Posterior vena cava (tissue), 2 donors: ENCODE results near the gene TMEM222. TPM values are rescaled to one million over a fixed set of nuclear protein-coding genes. Genes with fewer than 3 reads are reported as not detected.
"Not testable (repeated sequence)": the region's sequence is repeated elsewhere in the genome, so short reads cannot be mapped to it uniquely, and the experiment has no call there.

ENCODE experiments used
- DNase-seq: peaks from one replicate; pipeline ENCODE4 v3.0.0-alpha.2; 2020; ENCODE audit warnings: low spot score
- intact Hi-C, 2 donors: fragments of 100-400 bp; cut with DNase I; formaldehyde crosslinking; loops; one replicate each; pipeline versions ENCODE4 v1.14.1 to v1.14.2; 2022 to 2023
- long read RNA-seq, 2 donors: library from polyadenylated mRNA; unstranded; transcript quantifications; one replicate each; pipeline ENCODE4 v2.0.0, GENCODE V29; 2020 to 2021
- total RNA-seq, 2 donors: library from RNA; stranded (reverse); fragmentation: NEBNext Ultra II Directional; extraction: Animal tissue kit (Norgen Biotek cat#: 25700); gene quantifications; one replicate each; pipeline ENCODE4 v1.2.1, GENCODE V29; 2021
- donor health status: DM: yes; HTN: yes; CAD: no.
- donor health status: DM: yes; HTN: yes; CAD: no.

Gene TMEM222
- total RNA-seq: 10 to 100 TPM; 25.0 to 26.7 TPM
- long read RNA-seq, donor 1, transcript TMEM222-211 (6 exons, 1,613 nt): major isoform, 7 of 13 reads
- long read RNA-seq, donor 1, partial matches to known transcripts: 0 of 13 reads
- long read RNA-seq, donor 1, other reads (novel, unspliced or antisense): 4 of 13 reads
- long read RNA-seq, donor 2, transcript TMEM222-207 (7 exons, 986 nt): minor isoform, 10 of 153 reads
- long read RNA-seq, donor 2, transcript TMEM222-211 (6 exons, 1,613 nt): major isoform, 117 of 153 reads
- long read RNA-seq, donor 2, partial matches to known transcripts: 5 of 153 reads
- long read RNA-seq, donor 2, other reads (novel, unspliced or antisense): 14 of 153 reads

DNA sequence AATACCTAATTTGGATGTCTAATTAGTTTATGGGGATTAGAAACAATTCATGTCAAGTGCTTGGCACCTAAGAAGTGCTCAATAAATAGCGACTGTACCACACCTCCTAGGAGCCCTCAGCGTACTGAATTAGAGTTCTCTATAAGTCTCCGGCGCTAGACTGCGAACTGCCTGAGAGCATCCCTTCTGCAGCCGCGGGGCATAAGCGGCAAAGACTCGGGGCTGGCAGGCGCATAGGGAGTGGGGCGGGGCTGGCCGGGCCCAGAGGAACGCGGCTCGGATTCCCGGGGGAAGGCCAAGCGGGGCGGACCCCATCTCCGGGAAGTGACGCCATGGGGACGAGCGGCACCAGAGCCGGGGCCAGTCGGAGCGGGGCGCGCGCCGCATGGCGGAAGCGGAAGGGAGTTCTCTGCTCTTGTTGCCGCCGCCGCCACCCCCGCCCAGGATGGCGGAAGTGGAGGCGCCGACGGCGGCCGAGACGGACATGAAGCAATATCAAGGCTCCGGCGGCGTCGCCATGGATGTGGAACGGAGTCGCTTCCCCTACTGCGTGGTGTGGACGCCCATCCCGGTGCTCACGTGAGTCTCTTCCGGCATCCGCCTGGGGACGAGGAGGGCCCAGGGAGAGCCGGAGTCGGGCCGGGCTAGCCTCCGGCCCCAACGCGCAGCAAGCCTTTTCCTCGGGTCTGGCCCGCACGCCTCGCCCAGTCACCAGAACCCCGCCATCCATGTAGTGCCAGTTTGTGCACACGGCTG is at the start of gene TMEM222:
Gene TMEM222, plus strand, starts transcription at position 351 of the 756 bp plus-strand sequence. Its CDS starts 35 bp downstream, at position 386.
- DNase-seq: peak; percentile 100
- intact Hi-C loops: no loop called here

- intact Hi-C loops: no loop called here
- DNase-seq: no peak
Observed at GRCh38 chr1:27274204-27274603, 47.8 kb upstream of the TMEM222 start.

- intact Hi-C loops: loop anchor here in 1 of 2 donors (5.0 kb wide), 1 partner anchor 863 kb away; the partner anchor contains the start of gene LIN28A
- no peak for DNase-seq
Observed at GRCh38 chr1:27275696-27276095, 46.3 kb upstream of the TMEM222 start.

DNA sequence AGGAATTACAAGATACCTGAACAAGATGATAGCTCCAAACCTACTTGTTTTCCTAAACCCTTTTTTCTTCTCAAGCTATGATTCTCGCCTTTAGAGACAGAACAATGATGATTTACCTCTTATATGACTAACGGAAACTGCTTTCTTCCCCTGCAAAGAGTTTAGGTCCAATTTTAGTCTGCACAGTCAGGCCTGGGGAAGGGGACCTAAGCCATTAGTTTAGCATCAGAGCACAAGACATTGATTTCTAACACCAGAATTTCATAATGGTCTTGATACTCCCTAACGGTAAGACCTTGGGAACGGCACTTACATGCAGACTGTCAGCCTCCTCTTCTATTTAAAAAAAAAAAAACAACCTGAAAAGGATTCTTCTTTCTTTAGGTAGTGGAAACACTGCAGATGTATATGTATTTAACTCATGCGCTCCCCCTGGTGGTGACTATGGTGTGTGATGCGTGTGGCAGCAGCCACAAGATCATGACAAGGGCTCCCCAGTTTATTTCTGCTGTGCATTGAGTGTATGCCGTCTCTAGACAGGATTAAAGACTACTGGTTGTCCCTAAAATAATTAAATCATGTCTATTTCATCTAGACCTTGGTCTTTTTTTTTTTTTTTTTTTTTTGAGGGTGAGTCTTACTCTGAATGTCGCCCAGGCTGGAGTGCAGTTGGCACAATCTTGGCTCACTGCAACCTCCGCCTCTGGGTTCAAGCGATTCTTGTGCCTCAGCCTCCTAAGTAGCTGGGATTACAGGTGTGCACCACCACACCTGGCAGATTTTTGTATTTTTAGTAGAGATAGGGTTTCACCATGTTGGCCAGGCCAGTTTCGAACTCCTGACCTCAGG is 37.3 kb upstream of the TMEM222 start:
- intact Hi-C loops: loop anchor here (2.0 to 5.0 kb wide), 2 partner anchors 182 kb away; no protein-coding TSS in a partner anchor
- peak; percentile 93 for DNase-seq

DNA sequence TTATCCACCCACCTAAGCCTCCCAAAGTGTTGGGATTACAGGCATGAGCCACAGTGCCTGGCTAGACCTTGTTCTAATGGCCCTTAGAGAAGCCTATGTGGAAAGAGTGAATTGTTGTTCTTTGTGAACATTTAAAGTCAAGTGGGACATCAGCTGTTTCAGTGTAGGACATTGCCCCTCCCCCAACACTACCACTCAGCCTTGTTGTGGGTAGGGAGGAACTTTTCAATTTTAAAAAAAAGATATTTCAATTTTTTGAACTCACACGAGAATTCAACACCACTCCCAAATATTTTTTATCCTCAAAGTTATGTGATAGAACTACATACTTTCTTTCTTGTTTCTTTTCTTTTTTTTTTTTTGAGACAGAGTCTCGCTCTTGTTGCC is 36.7 kb upstream of the TMEM222 start:
- intact Hi-C loops: loop anchor here (2.0 to 5.0 kb wide), 2 partner anchors 182 to 183 kb away; no protein-coding TSS in a partner anchor
- DNase-seq: no peak

- intact Hi-C loops: loop anchor here (2.0 to 5.0 kb wide), 2 partner anchors 183 to 184 kb away; no protein-coding TSS in a partner anchor
- not testable (repeated sequence) for DNase-seq
Observed at GRCh38 chr1:27285821-27286220, 36.1 kb upstream of the TMEM222 start.

DNA sequence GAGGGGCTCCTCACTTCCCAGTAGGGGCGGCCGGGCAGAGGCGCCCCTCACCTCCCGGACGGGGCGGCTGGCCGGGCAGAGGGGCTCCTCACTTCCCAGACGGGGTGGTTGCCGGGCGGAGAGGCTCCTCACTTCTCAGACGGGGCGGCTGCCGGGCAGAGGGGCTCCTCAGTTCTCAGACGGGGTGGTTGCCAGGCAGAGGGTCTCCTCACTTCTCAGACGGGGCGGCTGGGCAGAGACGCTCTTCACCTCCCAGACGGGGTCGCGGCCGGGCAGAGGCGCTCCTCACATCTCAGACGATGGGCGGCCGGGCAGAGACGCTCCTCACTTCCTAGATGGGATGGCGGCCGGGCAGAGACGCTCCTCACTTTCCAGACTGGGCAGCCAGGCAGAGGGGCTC is 32.8 kb upstream of the TMEM222 start:
- intact Hi-C loops: loop anchor here in 1 of 2 donors (5.0 kb wide), 1 partner anchor 187 kb away; no protein-coding TSS in a partner anchor
- DNase-seq: not testable (repeated sequence)

- DNase-seq: no peak
- intact Hi-C loops: no loop called here
Observed at GRCh38 chr1:27290581-27290980, 31.4 kb upstream of the TMEM222 start.

- intact Hi-C loops: no loop called here
- DNase-seq: no peak
Observed at GRCh38 chr1:27292106-27292505, 29.9 kb upstream of the TMEM222 start.

DNA sequence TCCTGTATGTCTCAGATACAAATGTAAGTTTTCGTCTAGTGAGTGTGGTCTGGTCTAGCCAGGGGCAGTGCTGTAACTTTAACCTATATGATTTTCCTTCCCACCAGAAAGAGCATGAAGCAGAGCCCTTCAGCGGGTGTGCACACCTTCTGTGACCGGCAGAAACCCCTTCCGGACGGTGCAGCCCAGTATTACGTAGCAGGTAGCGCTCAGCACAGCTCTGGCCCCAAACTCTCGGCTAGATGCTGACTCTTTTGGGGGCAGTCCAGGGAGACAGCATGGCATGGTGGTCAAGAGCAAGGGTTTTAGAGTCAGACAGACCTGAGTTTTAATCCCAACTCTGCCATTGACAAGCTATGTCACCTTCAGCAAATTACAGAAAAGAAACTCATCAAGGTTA is 28.0 kb upstream of the TMEM222 start:
- peak; percentile 45 for DNase-seq
- intact Hi-C loops: no loop called here

GRCh38 chr1:27296773-27297291 is 25.1 kb upstream of the TMEM222 start:
- intact Hi-C loops: no loop called here
- DNase-seq: peak; percentile 92

- peak; percentile 45 for DNase-seq
- intact Hi-C loops: no loop called here
Observed at GRCh38 chr1:27297903-27298302, 24.1 kb upstream of the TMEM222 start.

- intact Hi-C loops: no loop called here
- DNase-seq: peak; percentile 62
Observed at GRCh38 chr1:27298632-27299384, 23.2 kb upstream of the TMEM222 start.

GRCh38 chr1:27299385-27300271 is 22.3 kb upstream of the TMEM222 start:
- intact Hi-C loops: loop anchor here (5.0 to 10.0 kb wide), 4 partner anchors 88 to 308 kb away; partner anchors contain the start of genes AHDC1 (in 1 of the 2) and GPR3 (in 1 of the 2)
- DNase-seq: peak; percentile 90

DNA sequence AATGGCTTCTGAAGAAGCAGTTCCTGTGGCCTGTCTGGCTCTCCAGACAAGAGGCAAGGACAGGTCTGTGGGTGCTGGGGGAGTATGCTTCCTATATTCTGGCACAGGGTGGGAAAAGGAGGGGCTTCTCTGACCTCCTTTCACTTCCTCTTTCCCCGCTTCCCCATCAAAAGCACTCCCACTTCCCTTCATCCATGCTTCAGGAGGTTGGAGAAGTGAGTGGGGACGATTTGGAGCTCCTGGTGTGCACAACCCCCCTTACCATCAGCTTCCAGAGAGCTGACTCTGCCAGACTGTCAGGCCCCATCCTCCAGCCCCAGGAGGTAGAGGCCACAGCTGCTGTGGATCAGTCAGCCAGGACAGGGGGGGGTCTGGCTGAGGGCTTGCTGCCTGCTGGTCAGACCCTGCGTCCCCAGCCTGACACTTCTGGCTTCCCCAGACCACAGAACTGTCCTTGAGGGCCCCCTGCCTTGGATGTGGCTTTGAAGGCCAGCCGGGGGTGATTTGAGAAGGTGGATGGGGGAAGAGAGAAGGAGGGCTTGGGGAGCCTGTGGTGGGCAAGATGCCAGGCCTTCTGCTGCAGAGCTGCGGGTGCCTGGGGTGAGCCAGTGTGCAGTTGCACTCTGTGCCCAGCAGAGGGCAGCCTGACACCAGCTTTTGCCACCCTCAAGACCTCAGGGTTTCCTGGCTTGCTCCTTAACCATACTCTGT is 21.5 kb upstream of the TMEM222 start:
- intact Hi-C loops: loop anchor here (5.0 to 10.0 kb wide), 4 partner anchors 87 to 307 kb away; partner anchors contain the start of genes AHDC1 (in 1 of the 2) and GPR3 (in 1 of the 2)
- peak; percentile 95 for DNase-seq

DNA sequence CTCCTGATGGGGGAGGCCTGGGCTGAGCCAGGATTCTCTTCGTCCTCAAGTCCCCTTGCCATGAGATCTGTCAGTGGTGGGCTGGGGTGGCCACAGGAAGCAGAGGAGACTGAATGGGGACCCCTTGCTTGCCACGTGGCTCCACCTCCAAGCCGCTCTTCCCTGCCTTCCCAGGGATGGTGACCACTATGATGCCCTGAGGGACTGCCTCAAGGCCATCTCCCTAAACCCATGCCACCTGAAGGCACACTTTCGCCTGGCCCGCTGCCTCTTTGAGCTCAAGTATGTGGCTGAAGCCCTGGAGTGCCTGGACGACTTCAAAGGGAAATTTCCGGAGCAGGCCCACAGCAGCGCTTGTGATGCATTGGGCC is 20.9 kb upstream of the TMEM222 start:
- intact Hi-C loops: loop anchor here (5.0 to 10.0 kb wide), 4 partner anchors 86 to 306 kb away; partner anchors contain the start of genes AHDC1 (in 1 of the 2) and GPR3 (in 1 of the 2)
- peak; percentile 81 for DNase-seq
